ENCODE results near the gene ANXA2. TPM values are rescaled to one million over a fixed set of nuclear protein-coding genes. Genes with fewer than 3 reads are reported as not detected.

Gene ANXA2
- total RNA-seq, 2 donors from 2014 or later, result 355 to 392 TPM

DNA sequence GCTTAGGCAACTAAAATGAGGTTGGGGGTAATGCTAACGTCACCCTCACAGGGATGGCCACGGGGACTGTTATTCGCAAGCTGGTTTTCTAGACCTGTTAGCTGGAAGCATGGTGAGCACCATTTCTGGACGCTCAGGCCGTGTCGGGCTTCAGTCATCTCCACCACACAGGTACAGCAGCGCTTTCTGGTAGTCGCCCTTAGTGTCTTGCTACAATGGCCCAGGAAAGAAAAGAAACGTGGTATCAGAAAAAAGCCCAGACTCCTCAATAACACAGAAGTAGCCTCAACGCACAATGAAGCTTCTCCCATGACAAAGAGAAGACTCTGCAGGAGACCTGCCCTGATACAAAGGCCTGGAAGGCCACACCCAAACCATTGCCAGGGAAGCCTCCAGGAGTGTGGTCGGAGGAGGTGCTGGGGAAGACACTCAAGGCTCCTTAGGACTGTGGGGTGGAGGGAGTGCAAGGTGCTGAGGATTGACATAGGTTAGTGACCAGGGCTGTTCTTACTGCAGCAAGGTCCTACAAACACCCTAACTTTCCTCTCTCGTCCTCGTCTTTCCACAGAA, 50.2 kb downstream of the ANXA2 start:
- Histone ChIP-seq H3K27me3 (ENCODE audit: control insufficient read depth, insufficient read depth, low read length, poor library complexity, severe bottlenecking) (no peaks in the 10 kb centered on the region), H3K27ac (ENCODE audit: low read depth, low read length) (no peak overlapping the region), H3K9ac (ENCODE audit: extremely low read depth, low read length, poor library complexity, severe bottlenecking) (no peak overlapping the region), H3K4me1 (ENCODE audit: control insufficient read depth, insufficient read depth, low read length) (no peaks in the 10 kb centered on the region), H3K36me3 (ENCODE audit: control insufficient read depth, insufficient read depth, low read length) (peaks cover 70% of the 10 kb centered on the region), H3K9me3 (ENCODE audit: control insufficient read depth, low read length) (no peaks in the 10 kb centered on the region), H3K4me3 (ENCODE audit: low read length) (no peak overlapping the region)
- no peaks in the 10 kb centered on the region for H3K27me3 Mint-ChIP-seq (ENCODE audit: insufficient read depth)
- TF ChIP-seq, protein P1, sequence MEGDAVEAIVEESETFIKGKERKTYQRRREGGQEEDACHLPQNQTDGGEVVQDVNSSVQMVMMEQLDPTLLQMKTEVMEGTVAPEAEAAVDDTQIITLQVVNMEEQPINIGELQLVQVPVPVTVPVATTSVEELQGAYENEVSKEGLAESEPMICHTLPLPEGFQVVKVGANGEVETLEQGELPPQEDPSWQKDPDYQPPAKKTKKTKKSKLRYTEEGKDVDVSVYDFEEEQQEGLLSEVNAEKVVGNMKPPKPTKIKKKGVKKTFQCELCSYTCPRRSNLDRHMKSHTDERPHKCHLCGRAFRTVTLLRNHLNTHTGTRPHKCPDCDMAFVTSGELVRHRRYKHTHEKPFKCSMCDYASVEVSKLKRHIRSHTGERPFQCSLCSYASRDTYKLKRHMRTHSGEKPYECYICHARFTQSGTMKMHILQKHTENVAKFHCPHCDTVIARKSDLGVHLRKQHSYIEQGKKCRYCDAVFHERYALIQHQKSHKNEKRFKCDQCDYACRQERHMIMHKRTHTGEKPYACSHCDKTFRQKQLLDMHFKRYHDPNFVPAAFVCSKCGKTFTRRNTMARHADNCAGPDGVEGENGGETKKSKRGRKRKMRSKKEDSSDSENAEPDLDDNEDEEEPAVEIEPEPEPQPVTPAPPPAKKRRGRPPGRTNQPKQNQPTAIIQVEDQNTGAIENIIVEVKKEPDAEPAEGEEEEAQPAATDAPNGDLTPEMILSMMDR (conservative IDR thresholded peaks at IDR 0.05), result no peak
- no peaks in the 10 kb centered on the region for H3K9me3 Mint-ChIP-seq
- peaks cover 61% of the 10 kb centered on the region for H3K36me3 Mint-ChIP-seq (ENCODE audit: low read depth)
- DNase-seq, result no peak
- WGBS, 2 experiments (ENCODE audit: insufficient coverage in 1 of 2, insufficient read length in 1 of 2), result 95 to 96% methylated on average over 7 to 13 of the region's 13 CpGs
- H3K27ac Mint-ChIP-seq, result no peak overlapping the region
- H3K4me3 Mint-ChIP-seq, result no peak overlapping the region
- peaks cover 16% of the 10 kb centered on the region for H3K4me1 Mint-ChIP-seq

DNA sequence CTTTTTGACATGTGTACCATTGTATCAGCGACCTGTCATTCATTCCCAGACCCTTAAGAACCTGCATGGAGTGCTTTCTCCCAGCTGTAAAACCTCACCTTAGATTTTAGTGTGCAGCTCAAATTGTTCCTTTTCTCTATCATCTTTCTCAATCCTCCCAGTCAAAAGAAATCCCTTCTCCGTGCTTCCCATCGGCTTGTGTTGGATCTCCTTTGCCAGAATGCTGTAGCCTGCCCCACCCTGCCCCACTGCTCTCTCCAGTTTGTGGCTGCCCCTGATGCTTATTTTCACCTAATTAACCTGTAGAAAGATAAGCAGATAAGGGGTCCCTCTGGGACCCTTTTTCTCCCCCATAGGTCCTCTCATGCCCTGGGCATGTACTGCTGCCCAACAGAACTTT, 51.1 kb downstream of the ANXA2 start:
- Histone ChIP-seq H3K9ac (ENCODE audit: extremely low read depth, low read length, poor library complexity, severe bottlenecking) (no peak overlapping the region), H3K4me1 (ENCODE audit: control insufficient read depth, insufficient read depth, low read length) (no peaks in the 10 kb centered on the region), H3K27me3 (ENCODE audit: control insufficient read depth, insufficient read depth, low read length, poor library complexity, severe bottlenecking) (no peaks in the 10 kb centered on the region), H3K4me3 (ENCODE audit: low read length) (no peak overlapping the region), H3K36me3 (ENCODE audit: control insufficient read depth, insufficient read depth, low read length) (peaks cover 61% of the 10 kb centered on the region), H3K9me3 (ENCODE audit: control insufficient read depth, low read length) (no peaks in the 10 kb centered on the region), H3K27ac (ENCODE audit: low read depth, low read length) (no peak overlapping the region)
- WGBS, 2 experiments (ENCODE audit: insufficient coverage in 1 of 2, insufficient read length in 1 of 2), result 90 to 95% methylated on average over 3 of the region's 3 CpGs
- DNase-seq, result no peak
- TF ChIP-seq, protein P1 (conservative IDR thresholded peaks at IDR 0.05), result no peak
- no peaks in the 10 kb centered on the region for H3K27me3 Mint-ChIP-seq (ENCODE audit: insufficient read depth)
- peaks cover 53% of the 10 kb centered on the region for H3K36me3 Mint-ChIP-seq (ENCODE audit: low read depth)
- H3K4me1 Mint-ChIP-seq, result peaks cover 16% of the 10 kb centered on the region
- no peak overlapping the region for H3K4me3 Mint-ChIP-seq
- H3K9me3 Mint-ChIP-seq, result no peaks in the 10 kb centered on the region
- no peak overlapping the region for H3K27ac Mint-ChIP-seq

DNA sequence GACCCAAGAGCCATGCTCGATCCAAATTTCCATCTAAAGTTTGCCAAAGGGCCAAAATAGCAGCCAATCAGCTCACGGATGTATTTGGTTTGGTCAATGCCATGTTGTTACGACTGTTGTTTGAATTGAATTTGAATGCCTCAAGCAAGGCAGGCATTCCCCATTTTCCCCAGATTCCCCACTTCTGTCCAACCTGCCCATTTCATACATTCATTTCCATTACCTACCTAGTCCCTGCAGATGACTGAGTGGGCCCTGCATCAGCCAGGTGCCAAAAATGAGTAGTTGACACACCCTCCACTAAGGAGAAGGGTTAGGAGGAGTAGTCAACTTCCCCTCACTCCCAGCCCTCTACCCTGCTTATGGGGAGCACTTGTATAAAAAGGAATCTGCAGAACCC, 51.7 kb downstream of the ANXA2 start:
- H3K9me3 ChIP-seq (ENCODE audit: control insufficient read depth, low read length), result no peaks in the 10 kb centered on the region
- no peak overlapping the region for H3K27ac ChIP-seq (ENCODE audit: low read depth, low read length)
- no peaks in the 10 kb centered on the region for H3K27me3 ChIP-seq (ENCODE audit: control insufficient read depth, insufficient read depth, low read length, poor library complexity, severe bottlenecking)
- H3K9ac ChIP-seq (ENCODE audit: extremely low read depth, low read length, poor library complexity, severe bottlenecking), result no peak overlapping the region
- Mint-ChIP-seq H3K27me3 (ENCODE audit: insufficient read depth) (no peaks in the 10 kb centered on the region), H3K4me1 (peaks cover 16% of the 10 kb centered on the region), H3K4me3 (no peak overlapping the region), H3K36me3 (ENCODE audit: low read depth) (peaks cover 47% of the 10 kb centered on the region), H3K27ac (no peak overlapping the region), H3K9me3 (no peaks in the 10 kb centered on the region)
- peaks cover 55% of the 10 kb centered on the region for H3K36me3 ChIP-seq (ENCODE audit: control insufficient read depth, insufficient read depth, low read length)
- DNase-seq, result no peak
- no peaks in the 10 kb centered on the region for H3K4me1 ChIP-seq (ENCODE audit: control insufficient read depth, insufficient read depth, low read length)
- no peak overlapping the region for H3K4me3 ChIP-seq (ENCODE audit: low read length)
- WGBS, 2 experiments (ENCODE audit: insufficient coverage in 1 of 2, insufficient read length in 1 of 2), result 96 to 98% methylated on average over 3 of the region's 3 CpGs
- TF ChIP-seq, protein P1 (conservative IDR thresholded peaks at IDR 0.05), result no peak

All from endodermal cell (in vitro differentiated cells).